H1 (cell line): ENCODE data around the gene LCN9.

Source experiments
- CBX5 ChIP-seq: fragments of 300-800, 300-1000 bp; sonication (generic); IDR thresholded peaks from 2 replicates; pipeline ENCODE4 v1.7.1; 2016; ENCODE audit warnings: antibody characterized with exemption, low read length, low read depth
- CHD2 ChIP-seq: IDR thresholded peaks from 2 replicates; pipeline ENCODE4 v1.6.1; 2012; ENCODE audit warnings: low read length, improper control_type of control experiment
- CREB1 ChIP-seq: IDR thresholded peaks from 2 replicates; pipeline ENCODE4 v1.6.1; 2012; ENCODE audit warnings: inconsistent platforms
- CTCF ChIP-seq, 3 experiments: IDR thresholded peaks; 1 replicate in 2 of 3; 2 replicates in 1 of 3; pipeline versions ENCODE4 v1.5.1 to v1.6.1; 2011; ENCODE audit warnings: low read length in 3 of 3, mild to moderate bottlenecking in 3 of 3, inconsistent platforms in 2 of 3, low read depth in 1 of 3, moderate library complexity in 1 of 3; ENCODE audit not compliant: insufficient read depth in 1 of 3; ENCODE audit errors: control extremely low read depth in 1 of 3
- EZH2 ChIP-seq: fragments of 200-600 bp; sonication (generic); IDR thresholded peaks from 2 replicates; pipeline ENCODE4 v1.7.1; 2012; ENCODE audit warnings: low read depth, mild to moderate bottlenecking, moderate library complexity, low read length, inconsistent platforms; ENCODE audit not compliant: severe bottlenecking
- POLR2A ChIP-seq, 2 experiments: IDR thresholded peaks; 1 replicate in 1 of 2; 2 replicates in 1 of 2; pipeline ENCODE4 v1.6.1; 2011; ENCODE audit warnings: low read depth in 2 of 2, low read length in 2 of 2, mild to moderate bottlenecking in 2 of 2; ENCODE audit errors: control extremely low read depth in 1 of 2
- POLR2AphosphoS5 ChIP-seq: IDR thresholded peaks from 2 replicates; pipeline ENCODE4 v1.6.1; 2011; ENCODE audit warnings: low read depth, low read length
- RAD21 ChIP-seq, 2 experiments: IDR thresholded peaks in 1 of 2; conservative IDR thresholded peaks in 1 of 2; 2 replicates each; pipeline ENCODE4 v1.6.1; 2011; ENCODE audit warnings: low read depth in 2 of 2, low read length in 2 of 2, improper control_type of control experiment in 1 of 2, inconsistent platforms in 1 of 2, mild to moderate bottlenecking in 1 of 2, moderate library complexity in 1 of 2
- SIN3A ChIP-seq, 2 experiments: IDR thresholded peaks in 1 of 2; conservative IDR thresholded peaks in 1 of 2; 2 replicates each; pipeline ENCODE4 v1.6.1; 2011 to 2012; ENCODE audit warnings: low read length in 2 of 2, improper control_type of control experiment in 1 of 2, low read depth in 1 of 2, mild to moderate bottlenecking in 1 of 2
- USF2 ChIP-seq: IDR thresholded peaks from 2 replicates; pipeline ENCODE4 v1.6.1; 2011; ENCODE audit warnings: low read length, improper control_type of control experiment

- TF ChIP-seq CREB1 = no peak
- TF ChIP-seq CTCF (IDR thresholded peaks at IDR 0.05; ENCODE audit: control extremely low read depth in 1 of 3, insufficient read depth in 1 of 3, low read depth in 1 of 3, low read length in 3 of 3) = no peak
- TF ChIP-seq POLR2A (IDR thresholded peaks at IDR 0.05; ENCODE audit: control extremely low read depth in 1 of 2, low read depth in 2 of 2, low read length in 2 of 2) = no peak
- no peak for TF ChIP-seq RAD21 (IDR thresholded peaks at IDR 0.05 in 1 of 2, conservative IDR thresholded peaks at IDR 0.05 in 1 of 2; ENCODE audit: low read depth in 2 of 2, low read length in 2 of 2)
- TF ChIP-seq POLR2AphosphoS5 = no peak
- no peak for TF ChIP-seq SIN3A (conservative IDR thresholded peaks at IDR 0.05 in 1 of 2, IDR thresholded peaks at IDR 0.05 in 1 of 2; ENCODE audit: low read depth in 1 of 2, low read length in 2 of 2)
- TF ChIP-seq CHD2 = no peak
- no peak for TF ChIP-seq USF2
- no peak for TF ChIP-seq EZH2
- no peak for TF ChIP-seq CBX5
Measured at GRCh38 chr9:135613946-135614805, 48.9 kb upstream of the LCN9 start.
